Measurements from ENCODE around the gene RAPGEF3.

Gene RAPGEF3, protein sequence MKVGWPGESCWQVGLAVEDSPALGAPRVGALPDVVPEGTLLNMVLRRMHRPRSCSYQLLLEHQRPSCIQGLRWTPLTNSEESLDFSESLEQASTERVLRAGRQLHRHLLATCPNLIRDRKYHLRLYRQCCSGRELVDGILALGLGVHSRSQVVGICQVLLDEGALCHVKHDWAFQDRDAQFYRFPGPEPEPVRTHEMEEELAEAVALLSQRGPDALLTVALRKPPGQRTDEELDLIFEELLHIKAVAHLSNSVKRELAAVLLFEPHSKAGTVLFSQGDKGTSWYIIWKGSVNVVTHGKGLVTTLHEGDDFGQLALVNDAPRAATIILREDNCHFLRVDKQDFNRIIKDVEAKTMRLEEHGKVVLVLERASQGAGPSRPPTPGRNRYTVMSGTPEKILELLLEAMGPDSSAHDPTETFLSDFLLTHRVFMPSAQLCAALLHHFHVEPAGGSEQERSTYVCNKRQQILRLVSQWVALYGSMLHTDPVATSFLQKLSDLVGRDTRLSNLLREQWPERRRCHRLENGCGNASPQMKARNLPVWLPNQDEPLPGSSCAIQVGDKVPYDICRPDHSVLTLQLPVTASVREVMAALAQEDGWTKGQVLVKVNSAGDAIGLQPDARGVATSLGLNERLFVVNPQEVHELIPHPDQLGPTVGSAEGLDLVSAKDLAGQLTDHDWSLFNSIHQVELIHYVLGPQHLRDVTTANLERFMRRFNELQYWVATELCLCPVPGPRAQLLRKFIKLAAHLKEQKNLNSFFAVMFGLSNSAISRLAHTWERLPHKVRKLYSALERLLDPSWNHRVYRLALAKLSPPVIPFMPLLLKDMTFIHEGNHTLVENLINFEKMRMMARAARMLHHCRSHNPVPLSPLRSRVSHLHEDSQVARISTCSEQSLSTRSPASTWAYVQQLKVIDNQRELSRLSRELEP

DNA sequence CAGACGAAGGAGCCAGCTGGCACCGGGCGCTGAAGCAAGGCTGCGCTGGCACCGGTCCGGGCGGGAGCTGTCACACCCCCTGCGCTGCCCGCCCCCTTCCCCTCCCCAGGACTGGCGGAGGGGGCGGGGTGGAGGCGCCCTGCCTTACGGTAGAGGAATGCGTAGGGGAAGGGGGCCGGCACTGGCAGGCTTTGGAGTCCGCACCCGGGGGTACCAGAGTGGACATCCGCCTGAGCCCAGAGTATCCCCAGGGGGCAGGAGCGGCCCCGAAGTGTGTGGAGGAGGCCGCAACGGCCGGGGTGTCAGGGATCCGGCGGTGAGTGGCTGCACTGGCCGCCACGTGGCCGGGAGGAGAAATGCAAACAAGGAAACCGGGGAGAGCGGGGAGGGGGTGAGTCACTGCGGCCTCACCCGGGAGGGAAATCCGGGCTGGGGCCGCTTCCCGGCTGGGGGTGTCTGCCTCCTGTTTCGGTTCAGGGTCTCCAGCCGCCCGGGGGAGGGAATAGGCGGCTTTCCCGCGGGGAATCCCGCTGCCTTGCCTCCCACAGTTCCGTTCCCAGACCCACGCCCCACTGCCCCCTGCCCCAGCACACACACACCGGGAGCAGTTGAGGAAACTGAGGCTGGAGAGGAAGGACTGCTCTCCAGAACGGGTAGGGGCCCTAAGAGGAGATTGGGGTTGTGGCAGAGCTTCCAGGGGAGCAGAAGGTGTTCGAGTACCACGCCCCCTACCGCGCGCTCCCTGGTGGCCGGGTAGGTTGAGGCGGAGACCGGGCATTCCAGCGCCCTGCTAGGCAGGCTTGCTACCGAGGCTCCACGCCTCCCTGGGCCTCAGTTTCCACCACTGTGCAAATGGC is at the start of gene RAPGEF3:
TSS of gene RAPGEF3 (minus strand) at position 47 of the 857 bp plus-strand sequence. CDS start 324 bp downstream, outside the sequence.
- peak; percentile 40 for DNase-seq

DNA sequence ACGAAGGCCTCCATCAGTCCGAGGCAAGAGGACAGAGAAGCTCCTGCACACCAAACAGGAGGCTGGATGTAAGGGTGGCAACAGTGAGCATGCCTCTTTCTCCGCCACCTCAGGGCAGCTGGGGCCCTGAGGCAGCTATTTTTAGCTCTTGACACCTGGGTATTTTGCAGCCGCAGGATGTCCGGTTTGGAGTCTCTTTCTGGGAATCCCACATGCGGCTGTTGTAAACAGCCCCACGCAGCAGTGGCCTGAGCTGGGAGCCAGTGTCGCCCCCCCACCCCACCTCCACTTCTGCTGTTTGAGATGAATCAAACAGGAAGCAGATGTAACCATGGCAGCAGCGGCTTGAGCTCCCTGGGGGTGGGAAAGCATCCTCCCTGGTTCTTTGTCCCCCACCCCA is 49.4 kb upstream of the RAPGEF3 start:
- DNase-seq, result peak; percentile 74

DNA sequence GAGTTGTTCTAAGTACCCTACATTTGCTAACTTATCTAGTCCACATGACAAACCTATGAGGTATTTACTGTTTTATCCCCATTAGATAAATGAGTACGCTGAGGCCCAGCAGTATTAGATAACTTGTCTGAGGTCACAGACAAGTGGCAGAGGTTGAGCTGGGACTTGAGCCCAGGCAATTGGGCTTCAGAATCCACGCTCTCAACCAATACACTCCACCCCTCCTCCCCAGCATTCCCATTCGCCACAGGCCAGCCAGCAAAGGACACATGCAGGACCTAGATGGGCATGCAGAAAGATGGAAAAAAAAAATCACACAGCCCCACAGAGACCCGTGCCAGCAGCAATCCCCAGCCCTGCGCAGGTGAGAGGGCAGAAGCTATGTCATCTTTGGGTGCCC is 48.7 kb upstream of the RAPGEF3 start:
- DNase-seq, result no peak

DNA sequence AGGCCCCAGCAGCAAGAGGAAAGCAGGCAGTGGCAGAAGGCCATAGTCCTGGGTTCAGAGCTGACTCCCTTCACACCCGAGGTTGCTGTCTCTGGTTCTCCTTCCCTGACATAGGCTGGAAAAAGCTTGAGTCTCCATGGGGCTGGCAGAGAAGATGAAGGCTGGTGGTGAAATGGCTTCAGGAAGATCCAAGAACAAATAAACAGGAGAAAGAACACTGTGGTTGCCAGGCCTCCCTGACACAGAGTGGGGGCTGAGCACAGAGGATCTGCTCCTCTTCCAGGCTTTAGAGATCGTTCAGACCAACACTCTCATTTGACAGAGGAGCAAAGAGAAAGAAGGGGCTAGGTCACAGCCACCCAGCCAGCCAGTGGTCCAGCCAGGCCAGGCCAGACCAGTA is 46.7 kb upstream of the RAPGEF3 start:
- no peak for DNase-seq

DNA sequence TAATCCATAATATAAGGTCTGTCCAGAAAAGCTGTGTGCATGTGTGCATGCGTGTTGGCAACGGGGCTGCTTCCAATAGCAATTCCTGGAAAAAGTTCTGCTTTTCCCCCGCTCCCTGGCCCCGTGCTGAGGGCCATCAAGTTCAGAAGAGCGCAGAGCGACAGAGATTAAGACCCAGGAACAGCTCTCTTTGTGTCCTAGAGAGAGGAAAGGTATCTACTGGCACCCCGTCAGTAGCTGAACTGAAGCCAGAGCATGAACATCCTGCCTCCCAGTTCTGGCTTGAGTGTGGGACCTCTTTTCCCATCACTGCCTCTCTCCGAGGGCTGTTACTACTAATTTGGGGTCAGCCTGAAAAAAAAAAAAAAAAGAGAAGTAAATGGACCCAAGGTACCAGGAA is 45.5 kb upstream of the RAPGEF3 start:
- DNase-seq, result no peak

DNA sequence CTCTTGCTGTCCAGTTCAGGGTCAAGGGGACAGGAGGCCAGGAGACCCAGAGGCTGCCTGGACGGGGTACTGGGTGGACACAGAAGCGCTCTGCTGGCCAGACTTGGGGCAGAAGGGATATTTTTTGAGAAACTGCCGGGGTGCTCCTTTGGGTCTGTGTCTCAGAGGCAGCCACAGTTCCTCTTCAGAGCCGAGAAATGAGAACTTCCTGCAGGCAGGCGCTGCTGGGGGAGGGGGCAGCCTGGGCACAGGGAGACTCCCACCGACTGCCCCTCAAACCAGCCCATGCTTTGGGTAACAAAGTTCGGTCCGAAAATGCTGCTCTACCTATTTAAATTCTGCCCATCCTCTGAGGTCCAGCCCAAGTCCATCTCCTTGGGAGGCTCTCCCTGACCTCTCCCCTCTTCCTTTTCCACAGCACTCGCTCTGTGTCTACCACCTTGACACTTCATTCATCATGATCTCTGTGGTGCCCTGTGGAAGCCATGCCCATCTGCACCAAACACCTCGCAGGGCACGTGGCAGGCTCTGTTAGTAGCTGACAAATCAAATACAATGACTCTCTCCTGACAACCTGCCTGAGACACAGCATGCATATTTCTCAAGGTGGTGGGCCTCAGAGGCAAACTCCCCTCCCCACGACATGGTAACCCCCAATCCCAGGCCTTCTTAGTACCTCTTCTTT is 44.7 kb upstream of the RAPGEF3 start:
- DNase-seq, result no peak

DNA sequence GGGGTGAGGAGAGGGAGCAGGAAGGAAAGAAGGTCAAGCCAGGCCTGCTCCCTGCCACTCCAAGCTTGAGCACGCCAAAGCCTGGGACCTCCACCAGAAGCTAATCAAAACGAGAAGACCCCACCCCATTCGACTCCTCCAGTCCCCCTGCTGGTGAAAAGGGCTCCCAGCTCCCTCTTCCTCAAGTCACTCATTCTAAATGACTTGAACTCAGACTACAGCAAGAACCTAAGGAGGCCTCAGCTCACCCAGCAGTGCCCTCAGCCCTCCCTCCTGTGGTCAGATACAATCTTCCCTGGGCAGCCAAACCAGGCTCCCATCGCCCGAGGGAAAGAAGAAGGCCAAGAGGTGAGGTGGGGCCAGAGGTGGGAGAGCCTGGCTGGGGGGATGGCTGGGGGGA is 43.6 kb upstream of the RAPGEF3 start:
- DNase-seq, result peak; percentile 25

DNA sequence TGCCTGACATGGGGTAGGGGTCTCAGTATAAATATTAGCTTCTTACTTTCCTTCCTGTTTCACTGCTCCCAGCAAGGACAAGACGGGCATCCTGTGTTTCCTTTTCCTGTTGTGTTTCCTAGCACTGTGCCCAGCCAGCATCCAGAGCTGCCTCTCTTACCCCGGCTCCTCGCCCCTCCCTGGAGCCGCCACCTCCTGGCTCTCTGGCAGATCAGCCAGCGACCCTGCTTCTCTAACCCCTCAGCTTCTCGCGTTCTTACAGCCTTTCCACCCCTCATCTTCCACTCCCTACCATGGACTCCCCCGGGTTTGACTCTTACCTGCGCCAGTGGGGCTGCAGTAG is 43.2 kb upstream of the RAPGEF3 start:
- DNase-seq, result no peak

DNA sequence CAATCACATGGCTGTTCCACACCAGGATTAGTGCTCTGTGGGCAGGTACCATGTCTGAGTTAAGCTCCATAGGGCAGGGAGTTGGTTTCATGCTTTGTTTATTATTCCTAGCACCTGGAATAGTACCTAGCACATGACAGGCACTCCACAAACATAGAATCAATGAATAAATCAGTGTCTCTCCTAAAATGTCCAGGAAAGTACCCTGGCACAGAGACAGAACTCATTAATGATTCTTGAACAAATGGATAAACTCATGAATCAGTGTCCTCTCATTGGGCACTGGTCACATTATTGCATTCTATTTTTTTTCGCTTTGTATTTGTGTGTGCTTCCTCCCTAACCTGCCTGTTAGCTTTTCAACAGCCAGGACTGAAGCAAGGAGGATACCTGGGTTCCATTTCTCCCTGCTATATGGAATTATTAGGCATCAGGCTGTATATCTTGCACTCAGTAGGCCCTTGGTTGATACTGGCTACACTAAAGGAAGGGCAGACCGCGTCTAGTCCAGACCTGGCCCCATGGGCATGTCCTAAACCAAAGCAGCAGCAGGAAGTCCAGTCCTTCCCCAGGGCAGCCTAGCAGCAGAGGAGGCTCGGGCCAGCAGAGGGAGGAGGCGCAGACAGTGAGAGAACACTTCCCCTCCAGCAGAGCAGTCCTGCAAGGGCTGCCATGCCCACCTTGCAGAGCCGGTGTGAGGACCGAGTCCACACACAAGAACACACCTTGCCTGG is 42.7 kb upstream of the RAPGEF3 start:
- DNase-seq, result peak; percentile 30

DNA sequence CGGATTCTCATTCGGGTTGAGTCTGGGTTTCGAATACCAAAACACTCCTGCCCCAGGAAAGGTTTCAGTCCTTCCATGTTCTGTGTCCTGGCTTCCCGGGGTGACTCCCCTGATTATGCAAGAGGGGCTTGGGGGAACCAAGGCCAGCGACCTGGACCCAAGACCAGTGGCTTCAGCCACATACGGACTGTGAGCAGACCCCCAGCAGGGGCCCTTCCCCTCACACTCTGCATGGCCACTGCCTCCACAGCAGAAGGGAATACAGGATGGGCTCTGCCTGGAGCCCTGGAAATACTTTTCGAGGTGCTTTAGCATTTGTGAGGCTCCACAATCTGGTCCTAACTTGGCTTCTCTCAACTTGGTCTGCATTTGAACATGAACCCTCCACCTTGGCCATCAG is 41.9 kb upstream of the RAPGEF3 start:
- no peak for DNase-seq

DNA sequence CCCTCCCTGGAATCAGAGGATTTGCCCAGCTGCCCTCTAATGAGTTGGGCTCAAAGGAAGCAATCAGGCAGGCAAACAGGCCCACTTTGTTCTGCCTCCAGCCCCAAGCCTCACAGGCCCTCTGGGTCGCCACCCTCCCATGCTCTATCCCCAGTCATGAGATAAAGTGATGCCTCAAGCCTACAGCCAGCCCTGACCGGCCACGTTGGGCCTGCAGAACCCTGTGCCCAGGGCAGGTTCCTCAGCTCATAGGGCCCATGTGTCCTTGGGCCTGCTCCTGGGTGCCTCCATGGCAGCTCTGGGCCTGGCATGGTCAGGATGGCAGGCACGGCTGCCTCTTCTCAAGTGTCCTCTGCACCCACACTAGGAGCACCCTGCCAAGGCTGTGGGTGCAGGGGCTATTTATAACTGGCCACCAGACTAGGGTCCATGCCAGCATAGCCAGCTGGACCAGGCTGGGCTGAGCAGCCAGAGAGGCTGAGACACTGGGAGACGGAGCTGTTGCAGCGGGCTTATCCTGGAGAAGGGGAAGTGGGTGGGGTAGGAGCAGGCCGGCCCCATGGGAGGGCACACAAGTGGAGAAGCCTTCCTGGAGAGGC is 40.8 kb upstream of the RAPGEF3 start:
- DNase-seq, result no peak

DNA sequence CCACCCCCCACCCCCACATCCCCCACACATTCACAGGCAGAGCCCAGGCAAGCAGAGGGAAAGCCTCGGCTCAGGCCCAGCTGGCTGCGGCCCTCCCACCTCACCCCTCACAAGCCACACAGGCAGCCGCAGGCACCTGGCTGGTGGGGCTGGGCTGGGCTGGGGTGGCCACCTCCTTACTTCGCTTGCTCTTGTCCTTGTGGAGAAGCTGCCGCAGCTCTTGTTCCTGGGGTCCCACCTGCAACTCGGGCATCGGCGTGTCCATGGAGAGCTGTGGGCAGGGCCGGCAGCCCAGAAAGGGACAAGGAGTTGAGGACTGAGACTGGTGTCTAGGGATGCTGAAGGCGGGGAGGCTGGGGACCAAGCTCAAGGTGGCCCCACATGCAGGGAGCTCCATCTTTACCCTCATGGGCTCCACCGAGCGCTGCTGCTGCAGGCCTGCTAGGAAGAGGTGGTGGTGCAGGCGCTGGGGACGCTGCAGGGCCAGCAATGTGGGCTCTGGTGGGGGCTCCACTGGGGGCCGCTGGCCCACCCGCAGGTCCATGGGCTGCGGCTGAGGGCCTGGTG is 39.8 kb upstream of the RAPGEF3 start:
- DNase-seq, result no peak

DNA sequence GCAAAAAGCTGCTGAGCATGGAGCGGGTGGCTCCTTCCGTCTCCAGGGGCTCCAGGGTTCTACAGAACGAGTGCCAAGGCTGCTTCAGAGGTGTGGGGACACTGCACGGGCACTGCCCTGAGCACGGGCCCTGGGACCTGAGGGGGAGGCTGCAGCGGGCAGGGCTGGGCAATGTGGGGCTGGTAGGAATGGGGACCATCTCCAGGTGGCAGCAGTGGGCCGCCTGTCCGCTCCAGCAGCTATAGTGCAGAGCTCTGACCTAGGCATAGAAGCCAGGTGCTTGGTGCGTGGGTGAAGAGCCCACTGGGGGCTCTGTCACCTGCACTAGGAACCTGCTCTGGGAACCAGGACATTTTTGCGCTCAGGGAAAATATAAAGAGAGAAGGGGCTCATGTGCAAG is 38.8 kb upstream of the RAPGEF3 start:
- DNase-seq, result no peak

DNA sequence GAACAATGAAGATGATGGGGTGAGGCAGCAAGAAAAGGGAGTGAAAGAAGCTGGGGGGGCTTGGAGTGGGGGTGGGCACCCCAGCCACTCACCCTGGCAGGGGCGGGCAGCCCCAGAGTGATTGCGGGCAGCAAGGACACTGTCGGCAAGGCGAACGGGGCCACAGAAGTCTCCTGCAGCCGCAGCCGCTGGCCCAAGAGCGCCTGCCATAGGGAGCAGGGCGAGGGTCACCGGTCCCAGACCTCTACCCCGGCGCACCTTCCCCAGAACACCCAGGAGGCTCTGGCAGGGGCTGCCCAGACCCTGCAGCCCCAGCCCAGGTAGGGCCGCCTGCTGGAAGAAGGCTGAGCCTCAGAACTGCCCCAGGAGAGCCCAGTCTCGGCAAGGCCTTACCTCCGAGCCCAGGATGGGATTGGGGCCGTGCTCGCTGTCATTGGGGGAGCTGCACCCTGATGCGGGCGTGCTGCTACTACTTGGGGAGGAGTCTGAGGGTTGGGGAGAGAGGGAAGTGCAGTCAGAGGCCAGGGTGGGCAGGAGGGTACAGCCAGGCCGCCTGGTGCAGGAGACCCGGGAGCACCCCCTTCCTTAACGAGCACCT is 37.2 kb upstream of the RAPGEF3 start:
- DNase-seq, result no peak

DNA sequence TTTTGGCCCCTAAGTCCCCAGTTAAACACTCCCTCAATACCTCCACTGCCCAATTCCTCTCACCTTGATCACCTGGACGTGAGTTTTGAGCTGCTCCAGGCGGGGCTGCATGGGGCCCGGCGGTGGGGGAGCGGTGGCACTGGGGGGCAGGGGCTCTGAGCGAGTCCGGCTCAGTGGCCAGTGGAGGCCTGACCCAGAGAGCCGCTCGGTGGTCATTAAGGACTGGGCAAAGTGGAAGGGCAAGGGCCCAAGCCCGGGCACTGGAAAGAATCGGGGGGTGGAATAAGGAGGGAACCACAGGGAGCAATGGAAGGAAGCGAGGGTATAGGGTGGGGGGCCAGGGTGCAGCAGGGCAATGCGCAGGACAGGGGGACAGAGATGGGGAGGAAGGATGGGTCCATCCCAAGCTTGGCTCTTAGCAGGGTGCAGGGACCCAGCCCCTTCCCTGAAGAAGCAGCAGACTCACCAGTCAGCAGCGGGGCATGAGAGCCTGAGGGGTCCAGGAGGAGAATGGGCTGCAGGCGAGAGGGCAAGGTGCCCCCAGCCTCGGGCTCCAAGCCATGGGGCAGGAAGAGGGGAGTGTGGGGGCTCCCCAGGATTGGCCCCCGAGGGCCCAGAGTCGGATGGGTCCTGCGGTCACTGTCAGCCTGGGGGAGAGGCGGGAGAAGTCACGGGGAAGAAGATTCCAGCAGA is 36.6 kb upstream of the RAPGEF3 start:
- DNase-seq, result no peak

DNA sequence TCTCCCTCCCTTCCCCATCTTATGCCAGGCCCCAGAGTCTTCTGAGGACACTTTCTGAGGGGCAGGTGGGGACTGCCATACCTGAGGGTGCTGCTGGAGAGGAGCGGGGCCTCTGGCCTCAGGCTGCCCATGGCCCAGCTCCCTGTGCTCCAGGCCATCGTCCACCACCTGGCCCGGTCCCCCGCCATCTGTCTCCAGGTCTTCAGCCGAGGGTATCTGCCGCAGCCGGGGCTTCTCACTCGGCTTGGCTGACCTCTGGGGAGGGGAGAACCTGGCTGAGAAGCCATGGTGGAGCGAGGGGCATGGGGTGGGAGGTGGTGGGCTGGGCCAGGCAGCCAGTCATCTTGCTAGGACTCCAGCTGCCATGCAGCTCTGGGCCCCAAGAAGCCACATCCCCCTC is 36.0 kb upstream of the RAPGEF3 start:
- no peak for DNase-seq

DNA sequence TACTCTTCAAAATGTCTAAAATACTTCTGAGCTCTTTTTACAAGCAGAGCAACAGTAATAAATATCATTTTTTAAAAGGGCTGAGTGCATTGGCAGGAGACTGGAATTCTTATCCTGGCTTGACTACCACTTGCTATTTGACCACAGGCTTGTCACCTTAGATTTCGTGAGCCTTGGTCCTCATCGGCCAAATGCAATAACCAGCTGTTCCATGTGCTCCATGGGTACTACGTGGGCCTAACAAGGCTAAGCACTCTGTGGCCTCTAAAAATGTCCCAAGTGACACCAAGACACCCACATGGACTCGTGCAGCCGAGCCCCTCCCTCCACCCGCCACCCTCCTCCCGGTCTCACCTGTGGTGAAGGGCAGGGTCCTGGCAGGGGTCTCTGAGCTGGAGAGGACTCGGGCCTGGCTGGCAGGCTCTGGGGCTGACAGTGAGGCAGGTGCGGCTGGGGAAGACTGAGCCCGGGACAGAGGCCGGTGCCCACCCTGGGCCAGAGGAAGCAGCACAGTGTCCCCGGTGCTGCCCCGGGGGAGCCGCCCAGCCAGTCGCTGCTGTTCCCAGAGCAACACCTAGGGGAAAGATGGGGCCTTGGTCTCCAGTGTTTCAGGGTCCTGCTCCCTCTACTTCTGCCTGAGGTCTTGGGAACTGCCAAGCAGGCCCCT is 34.5 kb upstream of the RAPGEF3 start:
- DNase-seq, result no peak

DNA sequence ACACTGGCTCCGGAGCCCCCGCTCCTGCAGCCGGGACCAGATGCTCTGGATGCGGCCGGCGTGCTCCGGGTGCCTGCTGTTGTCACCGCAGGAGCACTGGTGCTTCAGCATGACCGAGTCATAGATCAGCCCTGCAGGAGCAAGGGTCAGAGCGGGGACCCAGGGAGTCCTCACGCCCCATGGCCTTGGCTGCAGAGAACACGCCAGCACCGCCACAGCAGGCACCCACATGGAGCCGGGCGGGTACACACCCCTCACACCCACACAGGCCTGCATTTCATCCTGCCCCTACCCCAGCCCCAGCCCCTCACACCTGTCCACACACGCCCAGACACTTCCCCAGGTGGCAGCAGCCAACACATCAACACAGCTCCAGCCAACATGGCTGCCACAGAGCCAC is 33.2 kb upstream of the RAPGEF3 start:
- DNase-seq, result no peak

DNA sequence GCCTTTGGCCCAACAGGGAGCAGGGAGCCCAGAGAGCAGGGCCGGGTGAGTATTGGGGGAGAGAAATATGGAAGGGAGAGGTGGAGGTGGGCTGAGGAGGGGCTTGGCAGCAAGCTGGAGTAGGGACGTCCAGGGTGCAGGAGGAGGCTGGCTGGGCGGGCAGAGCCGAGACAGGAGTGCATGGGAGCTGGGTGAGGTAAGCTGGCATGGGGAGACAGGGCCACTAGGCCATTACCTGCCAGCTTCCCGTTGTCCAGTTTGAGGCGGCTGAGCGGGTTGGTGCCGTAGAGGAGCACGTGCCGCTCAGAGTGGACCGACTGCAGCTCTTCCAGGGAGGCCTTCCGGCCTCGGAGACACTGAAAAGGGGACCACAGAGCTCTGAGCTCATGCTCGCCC is 32.7 kb upstream of the RAPGEF3 start:
- no peak for DNase-seq

All from GF-D8 (cell line).